B cell (primary cell): Measurements from ENCODE around the gene KRT28.

Experiments used
- EZH2 ChIP-seq: IDR thresholded peaks from 2 replicates; pipeline ENCODE4 v1.6.1; 2012; ENCODE audit warnings: borderline replicate concordance, low read depth, mild to moderate bottlenecking, moderate library complexity, low read length; ENCODE audit not compliant: insufficient read depth, poor library complexity, severe bottlenecking
- TF ChIP-seq, protein P1 (sequence below): fragments of 200-600 bp; IDR thresholded peaks from one replicate; pipeline ENCODE4 v1.8.0; 2022; ENCODE audit warnings: antibody characterized with exemption, mild to moderate bottlenecking

DNA sequence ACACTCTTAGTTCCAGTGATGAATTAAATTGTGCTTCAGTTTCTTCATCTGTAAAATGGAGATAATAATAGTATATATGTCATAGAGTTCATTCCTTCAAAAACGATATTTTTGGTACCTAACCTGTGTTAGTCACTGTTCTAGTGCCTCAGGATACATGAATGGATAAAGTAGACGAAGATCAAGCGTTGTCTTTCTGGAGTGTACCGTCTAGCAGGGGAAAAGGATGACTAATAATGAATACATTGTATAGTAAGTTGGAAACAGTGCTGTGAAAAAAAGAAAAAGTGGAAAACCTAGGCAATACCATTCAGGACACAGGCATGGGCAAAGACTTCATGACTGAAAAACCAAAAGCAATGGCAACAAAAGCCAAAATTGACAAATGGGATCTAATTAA lies 14.0 kb upstream of the KRT28 start:
- TF ChIP-seq, protein P1, sequence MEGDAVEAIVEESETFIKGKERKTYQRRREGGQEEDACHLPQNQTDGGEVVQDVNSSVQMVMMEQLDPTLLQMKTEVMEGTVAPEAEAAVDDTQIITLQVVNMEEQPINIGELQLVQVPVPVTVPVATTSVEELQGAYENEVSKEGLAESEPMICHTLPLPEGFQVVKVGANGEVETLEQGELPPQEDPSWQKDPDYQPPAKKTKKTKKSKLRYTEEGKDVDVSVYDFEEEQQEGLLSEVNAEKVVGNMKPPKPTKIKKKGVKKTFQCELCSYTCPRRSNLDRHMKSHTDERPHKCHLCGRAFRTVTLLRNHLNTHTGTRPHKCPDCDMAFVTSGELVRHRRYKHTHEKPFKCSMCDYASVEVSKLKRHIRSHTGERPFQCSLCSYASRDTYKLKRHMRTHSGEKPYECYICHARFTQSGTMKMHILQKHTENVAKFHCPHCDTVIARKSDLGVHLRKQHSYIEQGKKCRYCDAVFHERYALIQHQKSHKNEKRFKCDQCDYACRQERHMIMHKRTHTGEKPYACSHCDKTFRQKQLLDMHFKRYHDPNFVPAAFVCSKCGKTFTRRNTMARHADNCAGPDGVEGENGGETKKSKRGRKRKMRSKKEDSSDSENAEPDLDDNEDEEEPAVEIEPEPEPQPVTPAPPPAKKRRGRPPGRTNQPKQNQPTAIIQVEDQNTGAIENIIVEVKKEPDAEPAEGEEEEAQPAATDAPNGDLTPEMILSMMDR = no peak
- no peak for TF ChIP-seq EZH2
